Kasumi-1 (cell line): ENCODE measurements around the gene AK8.
A peak's percentile ranks its signal among the peaks of the same experiment; 100 is the strongest.
"Not testable (repeated sequence)": the region's sequence is repeated elsewhere in the genome, so short reads cannot be mapped to it uniquely, and the experiment has no call there.

ENCODE experiments used
- DNase-seq, 2 experiments: peaks; one replicate each; lab custom pipeline; 2025; lab: John Stamatoyannopoulos, UW

Gene AK8

DNA sequence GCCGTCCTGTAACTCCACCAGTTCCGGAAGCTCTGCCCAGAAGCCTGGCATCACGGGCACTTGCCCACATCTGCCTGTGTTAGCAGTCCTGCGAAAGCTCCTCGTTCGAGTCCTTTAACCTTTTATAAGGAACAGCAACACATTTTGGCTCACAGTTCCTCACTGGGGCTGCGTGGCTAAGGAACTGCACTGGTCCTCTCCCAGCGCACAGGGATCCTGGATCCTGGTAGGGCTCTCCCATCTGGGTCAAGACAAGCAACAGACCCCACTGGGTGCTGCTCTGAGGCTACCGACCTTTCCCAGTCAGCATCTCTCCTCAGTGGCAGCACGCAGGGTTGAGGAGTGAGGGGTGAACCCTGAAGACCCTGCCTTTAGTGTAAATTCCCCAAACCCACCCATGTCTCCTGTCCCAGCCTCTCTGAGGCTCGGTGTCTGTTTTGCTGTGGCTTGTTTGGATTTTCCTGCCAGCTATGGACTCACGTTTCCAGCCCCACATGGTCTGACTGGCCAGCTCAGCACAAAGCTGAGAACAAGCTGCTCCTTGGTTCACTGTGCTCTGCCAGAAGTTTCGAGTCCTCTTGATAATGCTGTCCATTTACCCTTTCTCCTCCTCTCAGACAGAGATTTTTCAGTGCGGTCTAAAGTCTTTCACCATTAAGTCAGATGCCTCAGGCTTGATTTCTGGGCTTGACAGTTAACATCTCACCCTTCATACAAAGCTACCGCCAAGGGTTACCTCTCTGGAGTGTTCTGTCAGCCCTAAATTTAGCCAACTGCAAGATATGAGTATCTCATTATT is 80.0 kb downstream of the AK8 start:
- no peak for DNase-seq

GRCh38 chr9:132795511-132796303 is 82.4 kb downstream of the AK8 start:
- no peak for DNase-seq

GRCh38 chr9:132794730-132795380 is 83.2 kb downstream of the AK8 start:
- no peak for DNase-seq

DNA sequence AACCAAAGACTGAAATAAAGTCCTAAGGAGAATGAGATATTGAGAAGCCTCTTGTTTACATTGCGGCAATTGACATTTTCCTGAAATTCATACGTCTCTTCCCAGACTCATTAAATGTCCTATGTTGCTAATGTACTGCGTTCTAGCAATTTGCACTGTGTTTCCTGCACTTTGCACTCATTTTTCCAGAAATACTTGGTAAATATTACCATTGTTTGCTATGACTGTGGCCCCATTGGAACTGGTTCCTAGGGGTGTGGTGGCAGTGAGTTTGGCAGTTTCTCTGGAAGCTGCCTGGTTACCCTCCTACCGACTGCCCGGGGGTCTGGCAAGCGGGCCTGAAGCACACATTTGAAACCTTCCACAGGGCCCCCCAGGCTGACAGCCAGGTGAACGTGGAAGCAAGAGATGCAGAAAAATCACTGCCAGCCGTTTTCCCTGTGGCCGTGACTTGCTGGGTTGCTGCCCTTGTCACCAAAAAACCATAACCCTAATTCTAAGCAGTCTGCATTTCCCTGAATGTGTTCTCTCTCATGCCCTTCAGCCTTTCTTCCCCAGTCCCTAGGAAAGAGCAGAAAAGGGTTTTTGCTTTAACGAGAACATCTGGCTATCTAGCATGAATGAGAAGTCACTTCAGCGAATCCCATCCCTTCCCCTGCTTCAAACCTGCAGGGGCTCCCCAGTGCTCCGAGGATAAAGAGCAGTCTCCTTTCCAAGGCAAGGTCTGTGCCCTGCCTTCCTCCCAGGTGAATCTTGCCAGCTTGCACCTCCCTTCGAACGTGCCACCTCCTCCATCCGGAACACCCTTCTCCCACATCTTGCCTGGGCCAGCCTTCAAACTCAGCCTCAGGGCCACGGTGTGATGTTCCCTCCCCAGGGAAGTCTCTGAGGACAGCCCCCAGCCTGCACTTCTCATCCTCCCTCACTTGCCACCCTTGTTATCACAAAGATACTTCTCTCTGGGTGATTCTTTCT is 84.2 kb downstream of the AK8 start:
- DNase-seq: no peak

DNA sequence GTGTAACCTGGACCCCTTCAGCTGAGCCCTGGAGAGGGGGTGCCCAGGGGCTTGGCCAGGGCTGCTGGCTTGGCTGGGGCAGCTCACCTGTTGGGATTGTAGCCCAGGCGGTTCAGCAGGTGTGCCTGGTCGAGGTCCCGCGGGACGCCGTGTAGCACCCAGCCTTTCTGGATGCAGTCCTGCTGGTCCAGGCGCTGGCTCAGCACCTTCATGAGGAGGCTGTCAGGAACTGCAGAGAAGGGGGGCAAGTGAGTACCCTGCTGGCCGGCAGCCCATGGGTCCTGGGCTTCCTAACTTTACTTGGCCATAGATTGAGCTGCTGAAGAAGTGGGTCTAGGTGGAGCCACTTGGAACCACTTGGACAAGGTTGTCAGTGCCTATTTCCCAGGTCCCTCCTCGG is 85.5 kb downstream of the AK8 start:
- DNase-seq: no peak

- DNase-seq: no peak
These were observed 86.3 kb downstream of the AK8 start for GRCh38 chr9:132791699-132792240.

GRCh38 chr9:132789719-132790118 is 88.4 kb downstream of the AK8 start:
- DNase-seq: no peak

DNA sequence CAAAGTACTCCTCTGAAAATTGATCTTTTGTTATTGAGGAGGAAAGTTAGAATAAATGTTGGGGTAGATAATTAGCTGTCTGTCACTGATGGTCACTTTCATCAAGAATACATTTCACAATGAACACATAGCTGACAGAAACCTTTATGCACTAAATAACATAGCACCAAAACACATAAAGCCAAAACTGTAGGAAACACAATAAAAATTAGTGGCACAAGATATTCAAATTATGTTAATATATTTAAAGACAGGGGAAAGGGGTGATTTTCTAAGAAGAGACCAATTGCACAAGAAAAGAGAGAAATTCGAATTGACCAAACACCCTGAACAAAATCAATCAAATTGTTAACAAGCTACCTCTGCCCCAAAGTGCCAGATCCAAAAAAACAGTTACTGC is 89.7 kb downstream of the AK8 start:
- no peak for DNase-seq

- DNase-seq: peak in 1 of 2 experiments; percentile 20
These were observed 90.3 kb downstream of the AK8 start for GRCh38 chr9:132787748-132788159.

DNA sequence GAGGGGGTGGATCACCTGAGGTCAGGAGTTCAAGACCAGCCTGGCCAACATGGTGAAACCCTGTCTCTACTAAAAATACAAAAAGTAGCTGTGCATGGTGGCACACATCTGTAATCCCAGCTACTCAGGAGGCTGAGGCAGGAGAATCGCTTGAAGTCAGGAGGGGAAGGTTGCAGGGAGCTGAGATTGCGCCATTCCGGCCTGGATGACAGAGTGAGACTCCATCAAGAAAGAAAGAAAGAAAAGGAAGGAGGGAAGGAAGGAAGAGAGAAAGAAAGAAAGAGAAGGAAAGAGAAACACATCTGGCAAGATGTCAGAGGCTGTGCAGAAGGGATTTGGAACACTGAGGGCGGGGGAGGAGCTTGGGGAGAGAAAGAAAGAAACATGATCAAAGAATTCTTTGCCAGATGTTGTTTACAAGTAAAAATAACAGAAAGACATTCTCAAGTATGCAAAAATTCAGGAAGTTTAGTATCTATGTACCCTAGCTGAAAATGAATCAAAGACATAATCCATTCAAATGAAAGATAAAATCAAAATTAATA is 93.7 kb downstream of the AK8 start:
- DNase-seq: no peak

DNA sequence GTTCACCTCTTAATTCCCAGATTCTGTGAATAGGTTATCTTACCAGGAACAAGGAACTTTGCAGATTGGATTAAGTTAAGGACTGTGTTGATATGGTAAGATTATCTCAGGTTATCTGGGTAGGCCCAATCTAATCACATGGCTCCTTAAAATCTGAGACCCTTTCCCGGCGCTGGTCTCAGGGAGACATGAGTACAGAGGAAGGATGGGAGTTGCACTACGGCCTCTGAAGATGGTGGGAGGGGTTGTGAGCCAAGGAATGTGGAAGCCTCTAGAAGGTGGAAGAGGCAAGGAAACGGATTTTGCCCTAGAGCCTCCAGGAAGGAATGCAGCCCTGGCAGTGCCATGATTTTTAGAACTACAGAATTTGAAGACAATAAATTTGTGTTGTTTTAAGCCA is 95.1 kb downstream of the AK8 start:
- no peak for DNase-seq

- no peak for DNase-seq
These were observed 96.0 kb downstream of the AK8 start for GRCh38 chr9:132782037-132782436.

DNA sequence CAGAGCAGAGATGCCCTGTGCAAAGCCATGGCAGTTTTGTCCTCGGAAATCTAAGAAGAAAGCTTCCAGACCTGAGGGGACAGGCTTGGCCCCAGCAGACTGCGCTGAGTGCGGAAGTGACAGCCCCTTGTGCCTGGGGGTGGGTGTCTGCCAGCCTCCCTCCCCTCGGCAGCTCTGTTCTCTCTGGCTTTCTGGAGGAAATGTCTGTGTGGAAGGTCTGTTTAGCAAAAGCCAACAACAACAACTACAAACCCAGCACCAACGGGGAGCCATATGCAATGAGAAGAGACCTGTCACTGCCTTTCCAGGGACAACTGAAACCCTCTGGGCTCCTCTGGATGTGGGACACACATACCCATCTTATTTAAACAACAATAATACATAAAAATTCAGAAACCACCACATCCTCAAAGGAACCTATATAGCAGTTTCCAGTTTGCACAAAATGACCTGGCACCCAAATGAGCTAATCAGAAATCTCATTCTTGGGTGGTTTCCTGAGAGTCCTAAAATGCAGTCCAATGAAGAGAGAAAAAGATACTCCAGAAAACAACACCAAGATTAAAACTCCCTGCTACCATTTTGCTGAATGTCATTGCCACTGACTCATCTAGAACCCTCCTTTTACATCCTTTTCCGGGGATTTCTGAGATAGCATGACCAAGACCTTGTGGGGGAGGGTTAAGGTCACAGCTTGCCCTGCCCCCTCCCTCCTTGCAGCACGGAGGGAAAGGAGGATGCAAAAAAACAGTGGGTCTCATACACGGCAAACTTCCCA is 97.7 kb downstream of the AK8 start:
- no peak for DNase-seq

- no peak for DNase-seq
These were observed 101.2 kb downstream of the AK8 start for GRCh38 chr9:132776891-132777290.

- DNase-seq: no peak
These were observed 101.8 kb downstream of the AK8 start for GRCh38 chr9:132776268-132776667.

DNA sequence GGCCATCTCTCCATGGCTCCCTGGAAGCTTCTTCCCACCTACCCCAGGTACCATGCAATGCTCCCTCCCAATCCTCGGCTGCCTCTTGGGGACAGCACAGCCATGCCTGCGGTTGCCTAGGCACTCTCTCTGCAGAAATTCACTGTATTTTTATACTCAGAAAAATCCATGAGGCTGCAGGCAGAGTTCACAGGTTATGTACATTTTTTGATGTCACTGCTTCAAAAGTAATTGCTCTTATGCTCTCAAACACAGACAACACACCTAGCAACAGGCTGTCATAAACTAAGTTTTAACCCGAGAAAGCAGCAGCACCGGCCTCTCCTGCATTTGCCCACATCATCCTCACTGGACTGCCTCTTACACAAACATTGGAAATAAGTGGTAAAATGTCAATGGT is 102.4 kb downstream of the AK8 start:
- no peak for DNase-seq

DNA sequence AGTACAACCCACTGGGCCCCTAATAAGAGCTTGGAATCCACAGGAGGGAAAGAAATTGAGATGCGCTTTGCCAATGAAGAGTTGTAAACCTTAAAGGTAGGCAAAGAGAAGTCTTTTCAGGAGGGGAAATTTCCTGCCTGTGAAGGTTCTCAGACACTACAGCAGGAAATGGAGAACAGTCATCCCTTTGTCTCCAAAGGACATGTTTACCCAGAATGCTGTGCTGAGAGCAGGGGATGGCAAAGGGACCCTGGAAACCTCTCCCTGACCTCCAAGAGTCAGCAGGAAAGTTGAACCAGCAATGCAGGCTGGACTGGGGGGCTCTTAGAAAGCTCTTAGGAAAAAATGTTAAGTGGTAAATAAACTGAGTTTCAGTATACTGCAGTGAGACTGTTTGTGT is 103.2 kb downstream of the AK8 start:
- no peak for DNase-seq

DNA sequence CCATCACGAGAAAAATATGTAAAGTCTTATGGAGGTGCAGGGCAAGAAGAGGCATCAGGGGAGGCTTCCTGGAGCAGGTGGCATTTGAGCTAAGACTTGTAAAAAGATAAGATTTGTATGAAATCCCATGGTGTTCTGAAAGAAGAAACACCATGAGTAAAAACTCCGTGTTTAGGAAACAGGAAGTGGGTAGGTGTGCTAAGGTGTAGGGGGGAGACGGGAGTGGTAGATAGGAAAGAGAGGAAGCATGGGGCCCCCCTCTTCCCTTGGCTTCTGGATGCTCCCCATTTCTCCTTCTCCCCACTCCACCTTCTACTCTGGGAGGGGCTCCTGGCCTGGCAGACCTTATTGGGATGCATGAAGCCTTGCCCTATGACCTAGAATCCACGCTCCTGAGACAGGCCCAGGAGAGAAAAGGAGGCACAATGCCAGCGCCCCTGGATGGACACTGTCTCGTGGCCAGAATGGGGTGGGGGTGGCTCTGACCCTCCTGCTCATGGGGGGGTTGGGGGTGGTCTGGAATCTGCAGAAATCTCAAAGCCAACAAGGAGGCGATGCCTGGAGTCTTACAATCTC is 104.2 kb downstream of the AK8 start:
- DNase-seq: no peak

GRCh38 chr9:132773093-132773492 is 105.0 kb downstream of the AK8 start:
- no peak for DNase-seq

DNA sequence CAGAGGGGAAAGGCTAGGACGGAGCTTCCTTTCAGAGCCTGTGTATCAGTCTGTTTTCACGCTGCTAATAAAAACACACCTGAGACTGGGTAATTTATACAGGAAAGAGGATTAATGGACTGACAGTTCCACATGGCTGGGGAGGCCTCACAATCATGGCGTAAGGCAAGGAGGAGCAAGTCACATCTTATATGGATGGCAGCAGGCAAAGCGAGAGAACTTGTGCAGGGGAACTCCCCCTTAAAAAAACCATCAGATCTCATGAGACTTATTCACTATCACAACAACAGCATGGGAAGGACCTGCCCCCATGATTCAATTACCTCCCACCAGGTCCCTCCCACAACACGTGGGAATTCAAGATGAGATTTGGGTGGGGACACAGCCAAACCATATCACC is 106.3 kb downstream of the AK8 start:
- not testable (repeated sequence) for DNase-seq
